Activated CD4-positive, alpha-beta memory T cell treated with anti-CD3 and anti-CD28 coated beads, Interleukin-2, amount 10 ng/mL, durations not matched to agents 7 days and 5 days (primary cell): ENCODE measurements around the gene ABCG1. TPM values are rescaled to one million over a fixed set of nuclear protein-coding genes. Genes with fewer than 3 reads are reported as not detected.

Source experiments
- CTCF ChIA-PET: fragments of 350-600 bp; sonication (Branson Sonifier 250); formaldehyde crosslinking; loops from one replicate; lab custom pipeline; 2021; ENCODE audit warnings: antibody characterized with exemption, inconsistent platforms; lab: Charles Lee
- POLR2A ChIA-PET: fragments of 350-600 bp; sonication (Branson Sonifier 250); formaldehyde crosslinking; loops from one replicate; lab custom pipeline; 2021; ENCODE audit warnings: antibody characterized with exemption; lab: Charles Lee
- DNase-seq: peaks from one replicate; pipeline ENCODE4 v3.0.0-alpha.2; 2020
- H3K27ac Mint-ChIP-seq: one replicate; pipeline ENCODE4 v1.8.0; 2021; ENCODE audit warnings: mild to moderate bottlenecking, mixed read lengths
- H3K27me3 Mint-ChIP-seq: one replicate; pipeline ENCODE4 v1.8.0; 2021; ENCODE audit warnings: mixed read lengths
- H3K36me3 Mint-ChIP-seq: one replicate; pipeline ENCODE4 v1.8.0; 2021; ENCODE audit warnings: low read depth, mixed read lengths
- H3K4me1 Mint-ChIP-seq: one replicate; pipeline ENCODE4 v1.8.0; 2021; ENCODE audit warnings: mixed read lengths
- H3K4me3 Mint-ChIP-seq: one replicate; pipeline ENCODE4 v1.8.0; 2021; ENCODE audit warnings: mild to moderate bottlenecking, mixed read lengths
- H3K9me3 Mint-ChIP-seq: one replicate; pipeline ENCODE4 v1.8.0; 2021; ENCODE audit warnings: mixed read lengths
- total RNA-seq, 2 experiments: library from RNA; stranded (reverse); gene quantifications; one replicate each; pipeline ENCODE4 v1.2.3, GENCODE V29; 2021

Gene ABCG1
- total RNA-seq, 2 experiments from 2014 or later: 23.7 to 25.3 TPM

DNA sequence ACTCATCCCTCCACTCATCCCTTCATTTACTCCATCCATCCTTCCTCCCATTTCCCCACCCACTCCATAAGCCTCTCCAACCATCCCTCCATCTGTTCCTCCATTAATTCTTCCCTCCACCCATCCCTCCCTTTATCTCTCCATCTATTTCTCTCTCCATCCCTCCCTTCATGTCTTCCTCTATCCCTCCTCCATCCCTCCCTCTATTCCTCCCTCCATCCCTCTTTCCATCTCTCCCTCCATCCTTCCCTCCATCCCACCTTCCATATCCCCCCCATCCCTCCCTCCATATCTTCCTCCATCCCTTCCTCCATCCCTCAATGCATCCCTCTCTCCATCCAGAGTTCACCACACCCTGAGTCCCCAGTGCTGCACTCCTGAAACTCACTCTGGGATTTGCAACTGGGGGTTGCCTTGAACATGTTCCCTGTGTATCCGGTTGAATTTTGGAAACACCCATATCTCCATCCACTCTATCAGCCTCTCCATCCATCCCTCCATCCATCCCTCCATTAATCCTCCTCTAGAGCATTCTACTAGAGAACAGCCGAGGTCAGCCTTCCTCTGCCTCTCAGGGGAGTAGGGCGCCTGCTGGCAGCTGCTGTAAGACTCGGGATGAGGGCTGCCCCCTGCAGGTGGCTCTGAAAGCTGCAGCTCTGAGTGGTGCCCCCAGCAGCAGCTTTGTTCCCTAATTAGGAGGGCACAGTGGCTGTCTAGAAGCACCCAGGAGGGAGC lies 39.4 kb downstream of the ABCG1 start:
- Mint-ChIP-seq H3K27ac (no peak overlapping the region), H3K9me3 (no peaks in the 10 kb centered on the region), H3K27me3 (no peaks in the 10 kb centered on the region), H3K36me3 (no peaks in the 10 kb centered on the region), H3K4me3 (no peak overlapping the region), H3K4me1 (peaks cover 10% of the 10 kb centered on the region)
- ChIA-PET CTCF (interaction anchor here (0.6 to 5.4 kb wide), 41 partner anchors 8 to 1726 kb away, joined by 3 to 91 read pairs (median 4); partner anchors contain the start of gene UBASH3A), POLR2A (interaction anchor here (0.8 to 2.7 kb wide), 11 partner anchors 18 to 113 kb away, joined by 3 to 16 read pairs (median 11); partner anchors contain the start of gene ABCG1)
- DNase-seq: peak; percentile 83

DNA sequence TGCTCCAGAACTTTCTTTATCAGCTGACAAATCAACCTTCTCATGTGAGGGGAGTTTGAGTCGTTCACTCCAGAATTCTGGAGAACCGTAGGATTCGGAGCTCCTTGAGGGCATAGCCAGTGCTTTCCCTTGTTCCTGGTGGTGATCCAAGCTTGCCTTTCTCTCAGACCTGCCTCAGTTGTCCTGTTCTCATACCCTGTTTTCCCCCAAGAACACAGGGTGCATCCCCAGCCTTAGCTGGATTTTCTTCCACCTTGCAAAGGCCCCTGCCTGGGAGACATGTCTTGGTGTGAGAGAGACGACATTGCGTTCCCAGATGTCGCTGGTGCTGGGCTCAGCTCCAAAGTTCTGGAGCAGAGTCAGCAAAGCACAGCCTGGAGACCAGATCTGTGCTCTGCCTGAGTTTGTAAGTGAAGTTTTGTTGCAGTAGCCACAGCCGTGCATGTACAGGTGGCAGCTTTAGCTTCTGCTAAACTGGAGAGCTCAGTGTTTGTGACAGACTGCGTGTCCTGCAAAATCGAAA lies 40.0 kb downstream of the ABCG1 start:
- CTCF ChIA-PET: interaction anchor here (0.6 to 5.4 kb wide), 42 partner anchors 9 to 1726 kb away, joined by 3 to 91 read pairs (median 4); partner anchors contain the start of gene UBASH3A
- no peak overlapping the region for H3K4me3 Mint-ChIP-seq
- DNase-seq: no peak
- POLR2A ChIA-PET: interaction anchor here (0.8 to 2.7 kb wide), 11 partner anchors 19 to 113 kb away, joined by 3 to 16 read pairs (median 11); partner anchors contain the start of gene ABCG1
- no peaks in the 10 kb centered on the region for H3K27me3 Mint-ChIP-seq
- no peaks in the 10 kb centered on the region for H3K36me3 Mint-ChIP-seq
- H3K4me1 Mint-ChIP-seq: peaks cover 7% of the 10 kb centered on the region
- no peak overlapping the region for H3K27ac Mint-ChIP-seq
- no peaks in the 10 kb centered on the region for H3K9me3 Mint-ChIP-seq

DNA sequence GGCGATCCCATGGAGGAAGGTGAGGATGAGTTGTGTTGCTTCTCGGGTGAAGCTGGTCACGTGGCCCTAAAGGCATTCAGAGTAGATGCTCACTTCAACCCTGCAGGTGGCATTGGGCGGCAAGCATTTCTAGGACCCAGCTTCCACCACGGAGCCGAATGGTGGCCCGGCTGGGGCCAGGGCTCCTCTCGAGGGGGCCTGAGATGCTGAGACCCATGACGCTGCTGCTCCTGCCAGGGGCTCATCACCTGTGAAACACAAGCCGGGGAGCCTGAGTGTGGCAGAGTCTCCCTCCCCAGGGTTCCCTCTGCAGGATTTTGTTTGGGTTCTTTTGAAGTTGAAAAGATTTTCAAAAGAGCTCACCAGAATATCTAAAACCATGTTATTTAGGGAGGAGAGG lies 41.2 kb downstream of the ABCG1 start:
- ChIA-PET POLR2A (interaction anchor here (0.7 to 2.7 kb wide), 5 partner anchors 10 to 96 kb away, joined by 3 to 15 read pairs (median 11); partner anchors contain the start of gene ABCG1), CTCF (interaction anchor here (0.8 to 5.4 kb wide), 14 partner anchors 9 to 114 kb away, joined by 3 to 91 read pairs (median 8); no protein-coding TSS in a partner anchor)
- Mint-ChIP-seq H3K36me3 (no peaks in the 10 kb centered on the region), H3K4me1 (peaks cover 6% of the 10 kb centered on the region), H3K9me3 (no peaks in the 10 kb centered on the region), H3K27ac (no peak overlapping the region), H3K27me3 (no peaks in the 10 kb centered on the region), H3K4me3 (no peak overlapping the region)
- no peak for DNase-seq

DNA sequence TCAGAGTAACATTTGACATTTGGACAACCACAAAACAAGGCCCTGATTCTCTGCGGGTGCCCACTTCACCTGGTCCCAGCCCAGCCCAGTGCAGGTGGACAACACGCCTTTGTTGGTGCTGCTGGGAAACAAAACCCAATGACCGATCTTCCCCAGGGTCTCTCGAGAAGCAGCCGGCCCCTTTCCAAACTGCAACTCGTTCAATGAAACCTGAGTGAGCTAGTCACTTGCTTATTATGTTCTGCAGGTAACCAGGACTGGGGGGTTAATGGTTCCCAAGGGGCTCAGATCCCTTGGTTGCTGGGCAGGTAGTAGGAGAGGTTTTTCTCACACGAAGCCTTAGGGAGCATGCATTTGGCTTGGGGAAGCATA lies 42.9 kb downstream of the ABCG1 start:
- POLR2A ChIA-PET: no interaction called here
- Mint-ChIP-seq H3K4me1 (peaks cover 8% of the 10 kb centered on the region), H3K9me3 (no peaks in the 10 kb centered on the region)

DNA sequence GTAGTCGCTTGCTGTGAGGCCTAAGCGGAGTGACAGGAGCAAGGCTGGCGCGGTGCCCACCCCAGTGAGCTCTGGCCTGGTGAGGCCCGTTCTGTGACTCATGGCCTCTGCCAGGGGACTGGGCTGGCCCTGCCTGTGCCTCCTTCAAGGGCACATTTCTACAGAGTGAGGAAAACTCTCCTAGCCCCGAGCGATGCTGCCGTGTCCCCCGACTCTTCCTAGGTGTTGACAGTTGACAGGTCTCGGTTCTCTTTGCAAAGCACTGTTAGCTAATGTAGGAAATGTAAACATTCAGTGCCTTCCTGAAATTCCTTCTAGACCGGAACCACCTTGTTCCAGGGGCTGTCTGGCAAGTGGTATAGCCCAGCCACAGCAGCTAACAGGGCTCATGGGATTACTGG lies 43.9 kb downstream of the ABCG1 start:
- Mint-ChIP-seq H3K9me3 (no peaks in the 10 kb centered on the region), H3K27ac (no peak overlapping the region), H3K27me3 (no peaks in the 10 kb centered on the region), H3K4me3 (no peak overlapping the region), H3K4me1 (peaks cover 18% of the 10 kb centered on the region), H3K36me3 (no peaks in the 10 kb centered on the region)
- no peak for DNase-seq
- CTCF ChIA-PET: interaction anchor here (5.4 kb wide), 1 partner anchor 116 kb away, joined by 83 read pairs; no protein-coding TSS in a partner anchor
- POLR2A ChIA-PET: interaction anchor here (1.5 kb wide), 1 partner anchor 74 kb away, joined by 3 read pairs; no protein-coding TSS in a partner anchor

More for the DNA sequence above, 42.9 kb downstream of the ABCG1 start:
- DNase-seq: no peak
- CTCF ChIA-PET: interaction anchor here (0.8 to 5.4 kb wide), 2 partner anchors 12 to 115 kb away, joined by 3 to 83 read pairs; no protein-coding TSS in a partner anchor
- Mint-ChIP-seq H3K27me3 (no peaks in the 10 kb centered on the region), H3K27ac (no peak overlapping the region), H3K36me3 (no peaks in the 10 kb centered on the region), H3K4me3 (no peak overlapping the region)

DNA sequence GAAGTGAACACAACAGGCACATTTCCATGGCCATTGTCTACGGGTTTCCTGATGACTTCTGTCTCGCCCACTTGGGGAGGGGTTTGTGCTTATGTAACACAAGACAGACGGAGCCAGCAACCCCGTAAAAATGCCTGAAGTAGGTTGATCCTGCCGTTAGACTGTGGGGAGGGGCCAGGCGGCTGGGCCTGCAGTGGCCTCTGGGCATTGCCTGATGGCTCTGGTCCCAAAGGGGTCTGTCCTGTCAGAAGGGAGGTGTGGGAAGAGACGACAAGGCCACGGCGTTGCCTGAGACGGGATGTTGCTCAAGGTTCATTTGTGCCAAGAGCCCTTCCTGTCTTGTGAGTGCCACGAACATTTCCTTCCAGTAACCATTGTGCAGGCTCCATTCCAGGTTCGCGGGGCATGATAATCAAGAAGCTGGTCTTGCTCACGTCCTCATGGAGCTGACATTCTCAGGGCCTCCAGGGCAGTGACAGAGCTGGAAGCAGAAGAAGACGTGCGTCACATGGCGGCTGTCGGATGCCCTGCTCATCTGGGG lies 44.7 kb downstream of the ABCG1 start:
- Mint-ChIP-seq H3K27ac (no peak overlapping the region), H3K4me1 (peaks cover 19% of the 10 kb centered on the region), H3K36me3 (no peaks in the 10 kb centered on the region), H3K4me3 (no peak overlapping the region), H3K9me3 (no peaks in the 10 kb centered on the region), H3K27me3 (no peaks in the 10 kb centered on the region)
- ChIA-PET CTCF (interaction anchor here (5.4 kb wide), 1 partner anchor 117 kb away, joined by 83 read pairs; no protein-coding TSS in a partner anchor), POLR2A (interaction anchor here (1.5 kb wide), 1 partner anchor 75 kb away, joined by 3 read pairs; no protein-coding TSS in a partner anchor)
- DNase-seq: no peak

DNA sequence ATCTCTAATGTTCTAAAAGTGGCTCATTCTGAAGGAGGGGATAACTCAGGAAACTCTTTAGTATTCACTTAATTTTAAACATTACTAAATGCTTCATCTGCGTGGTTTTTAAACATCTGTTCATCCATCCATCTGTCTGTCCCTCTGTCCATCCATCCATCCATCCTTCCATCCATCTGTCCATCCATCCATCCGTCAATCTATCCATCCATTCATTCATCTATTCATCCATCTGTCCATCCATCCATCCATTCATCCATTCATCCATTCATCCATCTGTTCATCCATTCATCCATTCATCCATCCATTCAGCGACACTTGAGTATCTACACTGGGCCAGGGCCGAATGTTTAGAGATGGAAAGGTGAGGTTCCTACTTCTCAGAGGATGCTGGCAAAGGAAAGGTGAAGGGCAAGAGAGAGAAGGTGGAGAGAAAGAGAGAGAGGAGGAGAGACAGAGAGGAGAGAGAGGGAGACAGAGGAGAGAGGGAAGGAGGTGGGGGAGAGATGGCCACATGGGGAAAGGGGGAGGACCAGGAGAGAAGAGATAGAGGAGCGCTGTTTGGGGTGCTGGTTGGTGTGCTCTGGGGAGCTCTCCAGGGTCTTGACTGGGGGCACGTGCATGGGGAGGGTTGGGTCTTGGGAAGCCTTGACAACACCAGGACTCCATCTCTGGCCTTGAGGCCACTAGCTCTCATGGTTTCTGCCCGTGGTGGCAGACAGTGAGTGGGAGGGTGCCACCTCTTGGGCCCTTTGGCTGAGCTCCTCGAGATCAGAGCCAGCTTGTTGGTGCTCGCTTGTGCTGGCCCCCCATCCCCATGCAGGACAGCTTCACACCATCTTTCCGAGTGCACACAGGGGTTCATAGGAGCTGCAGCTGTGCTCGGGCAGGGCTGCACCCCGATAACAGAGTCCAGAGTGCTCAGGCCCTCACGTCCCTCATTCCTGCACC lies 45.6 kb downstream of the ABCG1 start:
- DNase-seq: no peak
- no peaks in the 10 kb centered on the region for H3K27me3 Mint-ChIP-seq
- H3K4me1 Mint-ChIP-seq: peaks cover 25% of the 10 kb centered on the region
- no peak overlapping the region for H3K4me3 Mint-ChIP-seq
- ChIA-PET CTCF (no interaction called here), POLR2A (interaction anchor here (1.0 to 1.5 kb wide), 2 partner anchors 31 to 76 kb away, joined by 3 read pairs; no protein-coding TSS in a partner anchor)
- no peaks in the 10 kb centered on the region for H3K36me3 Mint-ChIP-seq
- no peak overlapping the region for H3K27ac Mint-ChIP-seq
- no peaks in the 10 kb centered on the region for H3K9me3 Mint-ChIP-seq

DNA sequence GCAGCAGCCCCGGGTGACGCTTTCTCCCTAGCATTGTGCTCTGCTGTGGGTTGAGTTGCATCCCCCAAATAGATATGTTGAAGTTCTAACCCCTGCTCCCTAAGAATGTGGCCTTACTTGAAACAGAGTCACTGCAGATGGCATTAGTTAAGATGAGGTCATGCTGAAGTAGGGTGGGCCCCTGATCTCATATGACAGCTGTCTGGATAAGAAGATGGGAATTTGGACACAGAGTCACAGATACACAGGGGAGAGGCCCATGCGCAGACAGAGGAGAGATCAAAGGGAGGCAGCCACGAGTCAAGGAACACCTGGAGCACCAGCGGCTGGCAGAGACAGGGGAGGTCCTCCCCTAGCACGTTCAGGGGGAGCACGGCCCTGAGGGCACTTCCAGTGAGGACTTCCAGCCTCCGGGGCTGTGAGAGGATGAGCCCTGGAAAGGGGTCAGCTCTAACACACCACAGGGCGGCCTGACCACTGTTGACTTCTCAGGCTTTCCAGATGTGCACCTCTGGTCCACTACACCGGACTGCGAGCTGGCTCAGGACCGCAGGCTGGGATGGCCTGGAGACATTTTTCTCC lies 46.4 kb downstream of the ABCG1 start:
- ChIA-PET CTCF (no interaction called here), POLR2A (interaction anchor here (1.0 kb wide), 1 partner anchor 32 kb away, joined by 3 read pairs; no protein-coding TSS in a partner anchor)
- H3K4me1 Mint-ChIP-seq: peaks cover 26% of the 10 kb centered on the region
- no peaks in the 10 kb centered on the region for H3K36me3 Mint-ChIP-seq
- H3K4me3 Mint-ChIP-seq: no peak overlapping the region
- H3K27ac Mint-ChIP-seq: no peak overlapping the region
- no peak for DNase-seq
- H3K9me3 Mint-ChIP-seq: no peaks in the 10 kb centered on the region
- H3K27me3 Mint-ChIP-seq: no peaks in the 10 kb centered on the region

DNA sequence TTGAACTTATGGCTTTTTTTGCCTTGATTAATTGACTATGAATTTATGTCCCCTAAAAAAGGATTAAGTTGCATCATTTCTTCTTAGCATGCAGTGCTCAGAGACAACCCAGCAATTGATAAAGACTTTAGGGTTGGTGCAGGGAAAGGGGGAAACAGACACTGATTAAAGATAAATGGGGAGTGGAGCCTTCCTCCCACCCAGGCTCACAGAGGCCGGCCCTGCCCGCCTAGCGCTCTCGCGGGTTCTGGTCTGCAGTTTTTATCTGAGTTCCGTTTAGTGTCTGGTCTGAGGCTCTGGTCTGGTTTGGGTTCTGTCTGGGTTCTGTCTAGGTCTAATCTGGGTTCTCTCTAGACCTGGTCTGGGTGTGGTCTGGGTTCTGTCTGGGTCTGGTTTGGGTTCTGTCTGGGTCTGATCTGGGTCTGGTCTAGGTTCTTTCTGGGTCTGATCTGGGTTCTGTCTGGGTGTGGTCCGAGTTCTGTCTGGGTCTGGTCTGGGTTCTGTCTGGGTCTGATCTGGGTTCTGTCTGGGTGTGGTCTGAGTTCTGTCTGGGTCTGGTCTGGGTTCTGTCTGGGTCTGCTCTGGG lies 48.1 kb downstream of the ABCG1 start:
- Mint-ChIP-seq H3K4me1 (peaks cover 26% of the 10 kb centered on the region), H3K27me3 (no peaks in the 10 kb centered on the region), H3K27ac (peak overlapping the region; percentile 44), H3K4me3 (no peak overlapping the region), H3K36me3 (no peaks in the 10 kb centered on the region), H3K9me3 (no peaks in the 10 kb centered on the region)
- ChIA-PET CTCF (interaction anchor here (0.9 kb wide), 1 partner anchor 8 kb away, joined by 3 read pairs; no protein-coding TSS in a partner anchor), POLR2A (no interaction called here)
- no peak for DNase-seq

DNA sequence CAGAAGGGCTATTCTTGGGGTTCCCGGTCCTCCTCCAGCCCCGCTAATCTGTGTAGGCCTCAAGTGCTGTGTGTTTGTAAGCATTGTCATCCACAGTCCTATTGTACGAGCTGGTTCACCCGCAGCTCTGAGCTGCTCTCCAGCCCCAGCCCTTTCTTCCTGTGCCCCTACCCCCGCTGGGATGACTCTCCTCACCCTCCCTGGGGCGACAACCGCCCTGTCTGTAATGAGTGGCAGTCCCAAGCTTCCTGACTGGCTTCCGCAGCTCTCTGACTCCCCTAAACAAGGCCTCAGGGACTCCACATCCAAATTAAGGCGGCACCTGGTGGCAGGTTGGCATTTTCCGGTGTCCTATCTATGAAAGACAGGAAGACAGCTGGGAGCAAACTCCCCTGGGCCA lies 50.4 kb downstream of the ABCG1 start:
- no peak for DNase-seq
- H3K27ac Mint-ChIP-seq: no peak overlapping the region
- peaks cover 26% of the 10 kb centered on the region for H3K4me1 Mint-ChIP-seq
- H3K9me3 Mint-ChIP-seq: no peaks in the 10 kb centered on the region
- H3K36me3 Mint-ChIP-seq: no peaks in the 10 kb centered on the region
- no peak overlapping the region for H3K4me3 Mint-ChIP-seq
- POLR2A ChIA-PET: interaction anchor here (1.3 kb wide), 1 partner anchor 135 kb away, joined by 4 read pairs; the partner anchor contains the start of gene UBASH3A
- H3K27me3 Mint-ChIP-seq: no peaks in the 10 kb centered on the region
- CTCF ChIA-PET: interaction anchor here (0.8 to 2.1 kb wide), 4 partner anchors 10 to 452 kb away, joined by 3 to 15 read pairs (median 4); no protein-coding TSS in a partner anchor

DNA sequence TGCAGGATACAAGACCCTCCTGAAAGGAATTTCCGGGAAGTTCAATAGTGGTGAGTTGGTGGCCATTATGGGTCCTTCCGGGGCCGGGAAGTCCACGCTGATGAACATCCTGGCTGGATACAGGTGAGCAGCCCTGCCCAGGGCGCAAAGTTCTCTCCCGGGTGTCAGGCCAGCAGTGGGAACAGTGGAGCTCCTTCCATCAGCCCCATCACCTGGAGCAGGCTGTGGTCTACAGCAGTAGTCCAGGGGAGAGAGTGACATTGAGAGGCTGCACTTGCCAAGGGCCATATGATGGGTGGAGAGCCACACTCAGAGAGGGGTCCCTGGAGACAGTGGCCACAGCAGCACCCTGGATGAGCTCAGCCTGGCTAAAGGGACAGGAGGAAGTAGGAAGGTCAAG lies 52.1 kb downstream of the ABCG1 start:
- Mint-ChIP-seq H3K4me3 (no peak overlapping the region), H3K27me3 (no peaks in the 10 kb centered on the region), H3K9me3 (no peaks in the 10 kb centered on the region), H3K4me1 (peaks cover 26% of the 10 kb centered on the region), H3K36me3 (peaks cover under 1% of the 10 kb centered on the region), H3K27ac (no peak overlapping the region)
- CTCF ChIA-PET: no interaction called here
- POLR2A ChIA-PET: interaction anchor here (1.0 to 1.1 kb wide), 2 partner anchors 11 to 83 kb away, joined by 3 read pairs; no protein-coding TSS in a partner anchor
- DNase-seq: no peak
